ENCODE data around the gene MAT1A. TPM values are rescaled to one million over a fixed set of nuclear protein-coding genes. Genes with fewer than 3 reads are reported as not detected.

Gene MAT1A
- total and polyA plus RNA-seq, 2 experiments from 2014 or later, result not detected

DNA sequence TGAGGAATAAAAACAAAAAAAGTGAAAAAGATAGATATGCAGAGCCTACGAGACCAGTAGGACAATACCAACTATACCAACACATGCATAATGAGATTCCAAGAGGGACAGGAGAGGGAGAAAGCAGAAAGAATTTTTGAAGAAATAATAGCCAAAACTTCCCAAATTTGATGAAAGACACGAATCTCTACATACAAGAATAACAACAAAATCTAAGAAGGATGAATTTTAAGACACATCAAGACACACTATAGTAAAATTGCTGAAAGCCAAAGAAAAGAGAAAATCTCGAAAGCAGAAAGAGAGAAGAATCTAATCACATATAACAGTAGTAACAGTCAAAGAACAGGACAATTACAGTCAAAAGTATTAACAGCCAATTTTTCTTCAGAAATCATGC is 7.5 kb upstream of the MAT1A start:
- WGBS, 2 experiments (ENCODE audit: low coverage in 1 of 2, low lambda C conversion rate in 2 of 2, missing lambda C conversion rate in 2 of 2), result 28 to 34% methylated on average over 3 of the region's 3 CpGs
- H2AFZ ChIP-seq, result no peak overlapping the region
- no peaks in the 10 kb centered on the region for H3F3A ChIP-seq (ENCODE audit: insufficient read depth)
- H3K4me3 ChIP-seq, result no peak overlapping the region
- H3K9ac ChIP-seq, result no peak overlapping the region
- peaks cover 6% of the 10 kb centered on the region; the same call in 1 of the 2 replicates for H3K27me3 ChIP-seq (replicated peaks; ENCODE audit: insufficient read depth)
- no peaks in the 10 kb centered on the region for H3K4me1 ChIP-seq (ENCODE audit: insufficient read depth)
- DNase-seq, result no peak
- no peaks in the 10 kb centered on the region for H3K9me3 ChIP-seq (ENCODE audit: low read depth)
- no peak overlapping the region for H3K4me2 ChIP-seq (ENCODE audit: unreplicated experiment)
- TF ChIP-seq EZH2 (IDR thresholded peaks at IDR 0.05; ENCODE audit: insufficient read depth, poor library complexity, severe bottlenecking) (no peak), EZH2phosphoT487 (IDR thresholded peaks at IDR 0.05; ENCODE audit: insufficient read depth, low read depth) (no peak)
- in situ Hi-C loops (cut with MboI), result no loop called here
- no peaks in the 10 kb centered on the region for H3K36me3 ChIP-seq (ENCODE audit: low read depth)
- H3K27ac ChIP-seq, result no peak overlapping the region
- H4K20me1 ChIP-seq (ENCODE audit: insufficient read depth), result no peaks in the 10 kb centered on the region
- no peaks in the 10 kb centered on the region for H3K9me2 ChIP-seq (ENCODE audit: insufficient read depth)
- H3K79me2 ChIP-seq (ENCODE audit: insufficient read depth), result no peaks in the 10 kb centered on the region

DNA sequence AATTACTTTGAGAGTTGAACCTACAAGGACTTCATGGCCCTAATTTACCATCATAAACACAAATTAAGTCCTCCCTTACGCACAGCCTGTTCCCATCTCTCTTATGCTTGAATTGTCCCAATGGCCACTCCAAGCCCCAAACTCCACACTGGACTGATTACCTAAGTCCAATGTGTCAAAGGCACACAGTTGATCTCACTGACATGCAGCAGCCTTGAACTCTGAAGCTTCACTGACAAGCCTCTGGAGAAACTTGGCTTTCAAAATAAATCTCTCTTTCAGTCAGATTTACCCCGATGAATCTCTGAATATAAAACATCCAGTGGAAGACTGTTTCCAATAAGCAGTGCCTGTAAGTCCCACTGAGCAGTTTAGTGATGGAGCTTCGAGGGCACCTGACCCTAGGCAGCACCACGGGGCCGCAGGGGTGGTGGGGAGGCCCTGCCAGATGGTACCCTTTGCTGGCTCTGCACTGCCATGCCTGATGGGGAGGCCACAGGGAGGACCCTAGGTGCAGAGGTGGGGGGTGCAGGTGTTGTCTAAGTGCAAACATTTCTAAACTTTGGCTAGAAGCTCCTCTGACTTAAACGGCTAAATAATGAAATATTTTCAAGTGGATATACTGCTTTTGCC is 3.3 kb upstream of the MAT1A start:
- Histone ChIP-seq H3K36me3 (ENCODE audit: low read depth) (no peaks in the 10 kb centered on the region), H2AFZ (no peak overlapping the region), H3K9me2 (ENCODE audit: insufficient read depth) (no peaks in the 10 kb centered on the region), H3K27ac (no peak overlapping the region), H3K4me3 (no peak overlapping the region), H3K79me2 (ENCODE audit: insufficient read depth) (no peaks in the 10 kb centered on the region), H3K9me3 (ENCODE audit: low read depth) (no peaks in the 10 kb centered on the region), H3K4me2 (ENCODE audit: unreplicated experiment) (no peak overlapping the region), H4K20me1 (ENCODE audit: insufficient read depth) (no peaks in the 10 kb centered on the region), H3K9ac (no peak overlapping the region), H3K27me3 (replicated peaks; ENCODE audit: insufficient read depth) (peaks cover 19% of the 10 kb centered on the region; the same call in 1 of the 2 replicates), H3F3A (ENCODE audit: insufficient read depth) (no peaks in the 10 kb centered on the region), H3K4me1 (ENCODE audit: insufficient read depth) (no peaks in the 10 kb centered on the region)
- no peak for TF ChIP-seq EZH2 (IDR thresholded peaks at IDR 0.05; ENCODE audit: insufficient read depth, poor library complexity, severe bottlenecking)
- TF ChIP-seq EZH2phosphoT487 (IDR thresholded peaks at IDR 0.05; ENCODE audit: insufficient read depth, low read depth), result no peak
- WGBS, 2 experiments (ENCODE audit: low coverage in 1 of 2, low lambda C conversion rate in 2 of 2, missing lambda C conversion rate in 2 of 2), result 17 to 21% methylated on average over 6 of the region's 6 CpGs
- in situ Hi-C loops (cut with MboI), result no loop called here
- DNase-seq, result no peak

DNA sequence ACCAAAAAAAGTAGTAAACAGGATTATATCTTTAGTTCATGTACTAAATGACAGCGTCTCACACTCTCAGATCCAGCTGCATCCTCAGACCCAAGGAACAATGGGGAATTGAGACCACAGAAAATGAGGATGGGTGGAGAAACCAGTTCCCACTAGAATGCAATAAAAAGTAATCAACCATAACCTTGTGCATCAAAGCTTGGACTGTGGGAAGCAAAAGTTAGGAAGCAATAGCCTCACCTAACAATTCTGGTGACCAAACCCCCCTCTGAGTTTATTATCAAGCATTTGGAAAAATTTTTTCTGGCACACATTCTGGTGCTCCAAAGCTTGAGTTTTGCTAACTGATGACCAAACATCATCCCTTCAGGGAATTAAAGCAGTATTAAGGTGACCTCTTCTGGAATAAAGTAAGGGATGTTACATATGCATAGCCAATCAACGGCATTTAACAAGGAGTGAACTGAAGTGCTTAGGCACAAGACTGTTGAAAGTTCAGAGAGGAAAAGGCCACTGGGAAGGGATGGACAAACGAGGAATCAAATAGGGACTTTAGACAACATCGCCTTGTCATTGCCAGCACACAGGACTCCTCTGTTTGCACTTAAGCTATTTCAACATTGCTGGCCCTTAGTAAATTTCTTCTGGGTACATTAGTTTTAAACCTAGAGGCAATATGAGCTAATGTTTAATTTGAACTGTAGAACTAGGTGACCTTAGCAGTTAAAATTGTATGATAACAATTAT is 1.2 kb upstream of the MAT1A start:
- Histone ChIP-seq H4K20me1 (ENCODE audit: insufficient read depth) (no peaks in the 10 kb centered on the region), H3K27ac (no peak overlapping the region), H3K27me3 (replicated peaks; ENCODE audit: insufficient read depth) (peaks cover 24% of the 10 kb centered on the region), H3K4me2 (ENCODE audit: unreplicated experiment) (no peak overlapping the region), H3K4me3 (no peak overlapping the region), H2AFZ (no peak overlapping the region), H3K9ac (no peak overlapping the region), H3K4me1 (ENCODE audit: insufficient read depth) (no peaks in the 10 kb centered on the region), H3F3A (ENCODE audit: insufficient read depth) (no peaks in the 10 kb centered on the region), H3K9me3 (ENCODE audit: low read depth) (no peaks in the 10 kb centered on the region), H3K79me2 (ENCODE audit: insufficient read depth) (no peaks in the 10 kb centered on the region), H3K9me2 (ENCODE audit: insufficient read depth) (no peaks in the 10 kb centered on the region), H3K36me3 (ENCODE audit: low read depth) (no peaks in the 10 kb centered on the region)
- in situ Hi-C loops (cut with MboI), result no loop called here
- TF ChIP-seq EZH2 (IDR thresholded peaks at IDR 0.05; ENCODE audit: insufficient read depth, poor library complexity, severe bottlenecking) (no peak), EZH2phosphoT487 (IDR thresholded peaks at IDR 0.05; ENCODE audit: insufficient read depth, low read depth) (no peak)
- WGBS, 2 experiments (ENCODE audit: low coverage in 1 of 2, low lambda C conversion rate in 2 of 2, missing lambda C conversion rate in 2 of 2), result 31 to 39% methylated on average over 4 of the region's 4 CpGs
- DNase-seq, result no peak

DNA sequence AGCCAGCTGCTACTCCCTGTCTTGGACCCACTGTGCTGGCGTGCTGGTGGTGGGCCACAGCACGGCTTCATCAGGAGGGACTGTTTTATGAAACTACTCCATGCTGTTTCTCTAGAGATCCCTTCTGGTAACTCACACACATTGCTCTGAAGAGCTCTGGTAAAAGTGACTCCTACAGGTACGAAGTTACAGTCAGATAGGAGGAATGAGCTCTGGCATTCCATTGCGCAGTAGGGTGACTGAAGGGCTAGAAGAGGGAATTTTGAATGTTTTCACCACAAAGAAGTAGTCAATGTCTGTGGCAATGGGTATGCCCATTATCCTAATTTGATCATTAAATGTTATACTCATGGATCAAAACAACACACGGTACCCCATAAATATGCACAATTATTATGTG is 609 bp downstream of the MAT1A start:
- no peak for TF ChIP-seq EZH2phosphoT487 (IDR thresholded peaks at IDR 0.05; ENCODE audit: insufficient read depth, low read depth)
- no peak for TF ChIP-seq EZH2 (IDR thresholded peaks at IDR 0.05; ENCODE audit: insufficient read depth, poor library complexity, severe bottlenecking)
- no peaks in the 10 kb centered on the region for H3K79me2 ChIP-seq (ENCODE audit: insufficient read depth)
- in situ Hi-C loops (cut with MboI), result no loop called here

More for the DNA sequence above, 609 bp downstream of the MAT1A start:
- H3K27ac ChIP-seq, result no peak overlapping the region
- no peak for DNase-seq
- H4K20me1 ChIP-seq (ENCODE audit: insufficient read depth), result no peaks in the 10 kb centered on the region
- H3K4me3 ChIP-seq, result no peak overlapping the region
- H3F3A ChIP-seq (ENCODE audit: insufficient read depth), result no peaks in the 10 kb centered on the region
- H3K9ac ChIP-seq, result no peak overlapping the region
- H3K36me3 ChIP-seq (ENCODE audit: low read depth), result no peaks in the 10 kb centered on the region
- no peak overlapping the region for H2AFZ ChIP-seq
- no peaks in the 10 kb centered on the region for H3K9me3 ChIP-seq (ENCODE audit: low read depth)
- 51 to 57% methylated on average over 5 of the region's 5 CpGs for WGBS, 2 experiments (ENCODE audit: low coverage in 1 of 2, low lambda C conversion rate in 2 of 2, missing lambda C conversion rate in 2 of 2)
- H3K4me1 ChIP-seq (ENCODE audit: insufficient read depth), result no peaks in the 10 kb centered on the region
- peaks cover 24% of the 10 kb centered on the region for H3K27me3 ChIP-seq (replicated peaks; ENCODE audit: insufficient read depth)
- no peak overlapping the region for H3K4me2 ChIP-seq (ENCODE audit: unreplicated experiment)
- no peaks in the 10 kb centered on the region for H3K9me2 ChIP-seq (ENCODE audit: insufficient read depth)
